Activated naive CD4-positive, alpha-beta T cell treated with anti-CD3 and anti-CD28 coated beads, Interleukin-2, amount 10 ng/mL, durations not matched to agents 7 days and 5 days (primary cell): ENCODE data around the gene TRIM60.
"Not testable (repeated sequence)": the region's sequence is repeated elsewhere in the genome, so short reads cannot be mapped to it uniquely, and the experiment has no call there.

Experiments
- CTCF ChIA-PET: fragments of 350-600 bp; sonication (Branson Sonifier 250); formaldehyde crosslinking; loops from one replicate; lab custom pipeline; 2021; ENCODE audit warnings: antibody characterized with exemption; lab: Charles Lee
- DNase-seq: peaks from one replicate; pipeline ENCODE4 v3.0.0-alpha.2; 2020
- H3K27ac Mint-ChIP-seq: one replicate; pipeline ENCODE4 v1.8.0; 2021; ENCODE audit warnings: mild to moderate bottlenecking, moderate library complexity, mixed read lengths
- H3K27me3 Mint-ChIP-seq: one replicate; pipeline ENCODE4 v1.8.0; 2021; ENCODE audit warnings: mild to moderate bottlenecking, mixed read lengths
- H3K36me3 Mint-ChIP-seq: one replicate; pipeline ENCODE4 v1.8.0; 2021; ENCODE audit warnings: mixed read lengths
- H3K4me1 Mint-ChIP-seq: one replicate; pipeline ENCODE4 v1.8.0; 2021; ENCODE audit warnings: mixed read lengths
- H3K4me3 Mint-ChIP-seq: one replicate; pipeline ENCODE4 v1.8.0; 2021; ENCODE audit warnings: mild to moderate bottlenecking, moderate library complexity, mixed read lengths
- H3K9me3 Mint-ChIP-seq: one replicate; pipeline ENCODE4 v1.8.0; 2021; ENCODE audit warnings: mixed read lengths

TRIM60 gene

GRCh38 chr4:165011403-165011802 lies 20.4 kb upstream of the TRIM60 start:
- Mint-ChIP-seq H3K4me3 (no peak overlapping the region), H3K4me1 (peaks cover 9% of the 10 kb centered on the region), H3K27me3 (peaks cover 35% of the 10 kb centered on the region), H3K36me3 (no peaks in the 10 kb centered on the region), H3K27ac (no peak overlapping the region), H3K9me3 (no peaks in the 10 kb centered on the region)
- no peak for DNase-seq
- CTCF ChIA-PET: no interaction called here

GRCh38 chr4:165013691-165014090 lies 18.1 kb upstream of the TRIM60 start:
- Mint-ChIP-seq H3K4me3 (no peak overlapping the region), H3K27ac (no peak overlapping the region), H3K27me3 (peaks cover 25% of the 10 kb centered on the region), H3K9me3 (no peaks in the 10 kb centered on the region), H3K36me3 (no peaks in the 10 kb centered on the region), H3K4me1 (peaks cover 9% of the 10 kb centered on the region)
- DNase-seq: no peak
- CTCF ChIA-PET: no interaction called here

GRCh38 chr4:165016971-165017370 lies 14.8 kb upstream of the TRIM60 start:
- Mint-ChIP-seq H3K36me3 (no peaks in the 10 kb centered on the region), H3K4me1 (no peaks in the 10 kb centered on the region), H3K27ac (no peak overlapping the region), H3K9me3 (no peaks in the 10 kb centered on the region), H3K27me3 (peaks cover 7% of the 10 kb centered on the region), H3K4me3 (no peak overlapping the region)
- CTCF ChIA-PET: interaction anchor here (1.0 kb wide), 1 partner anchor 178 kb away, joined by 3 read pairs; no protein-coding TSS in a partner anchor
- DNase-seq: no peak

DNA sequence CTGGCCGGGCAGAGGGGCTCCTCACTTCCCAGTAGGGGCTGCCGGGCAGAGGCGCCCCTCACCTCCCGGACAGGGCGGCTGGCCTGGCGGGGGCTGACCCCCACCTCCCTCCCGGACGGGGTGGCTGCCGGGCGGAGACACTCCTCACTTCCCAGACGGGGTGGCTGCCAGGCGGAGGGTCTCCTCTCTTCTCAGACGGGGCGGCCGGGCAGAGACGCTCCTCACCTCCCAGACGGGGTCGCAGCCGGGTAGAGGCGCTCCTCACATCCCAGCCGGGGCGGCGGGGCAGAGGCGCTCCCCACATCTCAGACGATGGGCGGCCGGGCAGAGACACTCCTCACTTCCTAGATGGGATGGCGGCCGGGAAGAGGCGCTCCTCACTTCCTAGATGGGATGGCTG lies 11.8 kb upstream of the TRIM60 start:
- H3K36me3 Mint-ChIP-seq, DNase-seq, CTCF ChIA-PET, H3K9me3 Mint-ChIP-seq, H3K4me1 Mint-ChIP-seq, H3K4me3 Mint-ChIP-seq, H3K27ac Mint-ChIP-seq, H3K27me3 Mint-ChIP-seq: not testable (repeated sequence)

- H3K4me1 Mint-ChIP-seq, H3K27ac Mint-ChIP-seq, CTCF ChIA-PET, H3K27me3 Mint-ChIP-seq, DNase-seq, H3K9me3 Mint-ChIP-seq, H3K36me3 Mint-ChIP-seq, H3K4me3 Mint-ChIP-seq: not testable (repeated sequence)
Measured at GRCh38 chr4:165025782-165026181, 6.0 kb upstream of the TRIM60 start.

GRCh38 chr4:165027762-165028402 lies 3.9 kb upstream of the TRIM60 start:
- Mint-ChIP-seq H3K4me3 (no peak overlapping the region), H3K36me3 (no peaks in the 10 kb centered on the region), H3K9me3 (no peaks in the 10 kb centered on the region), H3K4me1 (no peaks in the 10 kb centered on the region), H3K27ac (no peak overlapping the region), H3K27me3 (peaks cover 5% of the 10 kb centered on the region)
- CTCF ChIA-PET: no interaction called here
- no peak for DNase-seq

GRCh38 chr4:165048170-165048569 lies 16.4 kb downstream of the TRIM60 start:
- H3K9me3 Mint-ChIP-seq: no peaks in the 10 kb centered on the region
- H3K4me1 Mint-ChIP-seq: no peaks in the 10 kb centered on the region
- H3K27me3 Mint-ChIP-seq: peaks cover 4% of the 10 kb centered on the region
- CTCF ChIA-PET: no interaction called here
- no peak for DNase-seq
- H3K36me3 Mint-ChIP-seq: no peaks in the 10 kb centered on the region
- H3K4me3 Mint-ChIP-seq: no peak overlapping the region
- no peak overlapping the region for H3K27ac Mint-ChIP-seq

- Mint-ChIP-seq H3K9me3 (no peaks in the 10 kb centered on the region), H3K4me1 (no peaks in the 10 kb centered on the region), H3K27ac (no peak overlapping the region), H3K4me3 (no peak overlapping the region), H3K36me3 (no peaks in the 10 kb centered on the region), H3K27me3 (peaks cover 4% of the 10 kb centered on the region)
- CTCF ChIA-PET: no interaction called here
- DNase-seq: no peak
Measured at GRCh38 chr4:165052627-165053026, 20.8 kb downstream of the TRIM60 start.

GRCh38 chr4:165053645-165054044 lies 21.8 kb downstream of the TRIM60 start, which contains the start of gene TRIM75:
TSS of gene TRIM75 (plus strand) at chr4:165053866. CDS start at chr4:165059148, 5,282 bp downstream.
- Mint-ChIP-seq H3K4me1 (no peaks in the 10 kb centered on the region), H3K4me3 (no peak within 1 kb of the TSS), H3K27me3 (peaks cover 4% of the 10 kb centered on the region), H3K9me3 (no peaks in the 10 kb centered on the region), H3K36me3 (no peaks in the 10 kb centered on the region), H3K27ac (no peak within 1 kb of the TSS)
- DNase-seq: no peak
- CTCF ChIA-PET: no interaction called here

DNA sequence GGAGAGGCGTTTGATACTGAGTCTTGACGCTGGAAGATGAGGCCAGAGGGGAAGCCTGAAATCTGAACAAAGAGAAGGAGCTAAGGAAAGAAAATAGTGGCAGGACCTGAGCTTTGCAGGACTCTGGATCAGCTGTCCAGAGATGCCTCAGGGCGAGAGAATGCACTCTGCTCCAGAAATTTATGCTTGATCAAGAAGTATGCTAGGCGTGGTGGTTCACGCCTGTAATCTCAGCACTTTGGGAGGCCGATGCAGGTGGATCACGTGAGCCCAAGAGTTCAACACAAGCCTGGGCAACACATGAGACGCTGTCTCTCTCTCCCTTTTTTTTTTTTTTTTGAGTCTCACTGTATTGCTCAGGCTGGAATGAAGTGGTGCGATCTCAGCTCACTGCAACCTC lies 23.8 kb downstream of the TRIM60 start:
- Mint-ChIP-seq H3K27ac (no peak overlapping the region), H3K36me3 (no peaks in the 10 kb centered on the region), H3K9me3 (no peaks in the 10 kb centered on the region), H3K4me3 (no peak overlapping the region), H3K4me1 (no peaks in the 10 kb centered on the region), H3K27me3 (peaks cover 4% of the 10 kb centered on the region)
- CTCF ChIA-PET: no interaction called here
- DNase-seq: no peak

DNA sequence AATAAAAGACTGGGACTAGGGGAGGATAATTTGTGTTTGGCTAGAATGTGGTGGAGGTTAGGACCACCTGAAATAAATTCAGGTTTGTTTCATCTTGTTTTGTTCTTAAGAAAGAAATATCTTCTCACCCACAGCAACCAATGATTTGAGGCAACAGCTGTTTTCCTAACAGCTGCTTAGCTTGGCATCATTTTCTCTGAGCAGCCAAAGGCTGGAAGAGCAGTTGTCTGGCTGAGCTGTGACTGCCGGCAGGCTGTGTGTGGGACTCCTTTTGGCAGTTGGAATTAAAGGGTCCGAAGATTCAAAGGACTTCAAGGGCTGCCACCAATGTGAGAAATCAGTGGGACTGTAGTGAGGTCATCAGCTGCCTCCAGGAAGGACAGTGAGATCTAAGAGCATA lies 26.9 kb downstream of the TRIM60 start:
- CTCF ChIA-PET: interaction anchor here (0.6 to 0.7 kb wide), 2 partner anchors 38 to 282 kb away, joined by 3 read pairs; no protein-coding TSS in a partner anchor
- Mint-ChIP-seq H3K36me3 (no peaks in the 10 kb centered on the region), H3K27ac (no peak overlapping the region), H3K4me1 (no peaks in the 10 kb centered on the region), H3K4me3 (no peak overlapping the region), H3K27me3 (no peaks in the 10 kb centered on the region), H3K9me3 (no peaks in the 10 kb centered on the region)
- no peak for DNase-seq

- CTCF ChIA-PET: interaction anchor here (0.6 kb wide), 1 partner anchor 281 kb away, joined by 3 read pairs; no protein-coding TSS in a partner anchor
- H3K4me1 Mint-ChIP-seq: no peaks in the 10 kb centered on the region
- H3K27ac Mint-ChIP-seq: no peak overlapping the region
- no peak overlapping the region for H3K4me3 Mint-ChIP-seq
- H3K36me3 Mint-ChIP-seq: no peaks in the 10 kb centered on the region
- no peaks in the 10 kb centered on the region for H3K27me3 Mint-ChIP-seq
- no peak for DNase-seq
- no peaks in the 10 kb centered on the region for H3K9me3 Mint-ChIP-seq
Measured at GRCh38 chr4:165059386-165059785, 27.6 kb downstream of the TRIM60 start.

DNA sequence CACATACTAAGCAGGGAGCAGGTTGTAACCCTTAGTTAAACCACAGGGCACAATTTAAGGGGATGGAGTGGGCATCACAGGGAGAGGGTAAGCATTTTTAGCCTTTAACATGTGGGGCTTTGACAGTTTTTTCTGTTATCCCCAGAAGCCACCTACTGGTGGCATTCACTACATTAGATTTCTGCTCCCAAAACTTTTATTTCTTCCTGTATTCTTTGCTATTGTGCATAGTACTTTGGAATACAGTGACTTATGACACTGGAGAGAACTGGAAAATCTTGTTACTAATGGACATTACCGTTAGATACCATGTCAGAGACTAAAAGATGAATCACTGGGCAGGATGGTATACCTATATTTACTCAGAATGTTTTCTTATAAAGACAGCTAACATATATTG lies 29.1 kb downstream of the TRIM60 start:
- Mint-ChIP-seq H3K9me3 (no peaks in the 10 kb centered on the region), H3K27ac (no peak overlapping the region), H3K4me1 (no peaks in the 10 kb centered on the region), H3K36me3 (no peaks in the 10 kb centered on the region), H3K27me3 (no peaks in the 10 kb centered on the region), H3K4me3 (no peak overlapping the region)
- no peak for DNase-seq
- CTCF ChIA-PET: interaction anchor here (1.4 kb wide), 1 partner anchor 281 kb away, joined by 4 read pairs; no protein-coding TSS in a partner anchor

DNA sequence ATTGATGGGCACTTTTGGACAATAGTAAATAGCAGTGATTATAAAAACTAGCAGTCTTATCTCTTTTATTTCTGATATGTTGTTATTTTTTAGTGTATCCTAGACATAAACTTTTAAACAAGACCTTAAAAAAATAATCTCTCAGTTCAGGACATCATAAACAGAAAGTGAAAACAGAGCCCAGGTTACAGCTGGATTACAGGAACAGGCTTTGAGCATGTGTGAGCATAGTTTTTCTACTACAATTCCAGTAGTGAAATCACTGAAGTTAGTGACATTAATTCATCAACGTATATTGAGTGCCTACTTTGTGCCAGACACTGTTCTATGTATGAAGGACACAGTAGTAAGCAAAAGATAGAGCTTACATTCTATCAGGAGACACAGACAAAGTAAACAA lies 38.8 kb downstream of the TRIM60 start:
- H3K27me3 Mint-ChIP-seq: no peaks in the 10 kb centered on the region
- no peaks in the 10 kb centered on the region for H3K9me3 Mint-ChIP-seq
- H3K4me3 Mint-ChIP-seq: no peak overlapping the region
- CTCF ChIA-PET: no interaction called here
- DNase-seq: no peak
- no peaks in the 10 kb centered on the region for H3K36me3 Mint-ChIP-seq
- no peaks in the 10 kb centered on the region for H3K4me1 Mint-ChIP-seq
- no peak overlapping the region for H3K27ac Mint-ChIP-seq

DNA sequence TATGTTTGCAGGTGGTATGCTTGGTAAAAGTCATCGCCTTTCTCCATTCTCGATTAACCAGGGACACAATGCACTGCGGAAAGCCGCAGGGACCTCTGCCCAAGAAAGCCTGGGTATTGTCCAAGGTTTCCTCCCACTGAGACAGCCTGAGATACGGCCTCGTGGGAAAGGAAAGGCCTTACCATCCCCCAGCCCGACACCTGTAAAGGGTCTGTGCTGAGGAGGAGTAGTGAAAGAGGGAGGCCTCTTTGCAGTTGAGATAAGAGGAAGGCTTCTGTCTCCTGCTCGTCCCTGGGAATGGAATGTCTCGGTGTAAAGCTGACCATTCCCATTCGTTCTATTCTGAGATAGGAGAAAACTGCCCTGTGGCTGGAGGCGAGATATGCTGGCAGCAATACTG lies 41.5 kb downstream of the TRIM60 start:
- DNase-seq, H3K4me3 Mint-ChIP-seq, CTCF ChIA-PET, H3K27ac Mint-ChIP-seq, H3K4me1 Mint-ChIP-seq, H3K36me3 Mint-ChIP-seq, H3K27me3 Mint-ChIP-seq, H3K9me3 Mint-ChIP-seq: not testable (repeated sequence)
